NT2/D1 (cell line): Measurements from ENCODE around the gene RNU1-4.
"Not testable (repeated sequence)": the region's sequence is repeated elsewhere in the genome, so short reads cannot be mapped to it uniquely, and the experiment has no call there.

Experiments
- SUZ12 ChIP-seq: IDR thresholded peaks from 2 replicates; pipeline ENCODE4 v1.6.1; 2011; ENCODE audit not compliant: insufficient read length, insufficient read depth; ENCODE audit errors: extremely low read depth
- YY1 ChIP-seq: IDR thresholded peaks from 2 replicates; pipeline ENCODE4 v1.6.1; 2011; ENCODE audit not compliant: insufficient read length, insufficient read depth
- ZNF274 ChIP-seq: IDR thresholded peaks from 2 replicates; pipeline ENCODE4 v1.6.1; 2011; ENCODE audit warnings: mild to moderate bottlenecking, low read depth, low read length

GRCh38 chr1:16770139-16770759 is 29.9 kb downstream of the RNU1-4 start:
- TF ChIP-seq ZNF274, YY1, SUZ12: not testable (repeated sequence)
